DND-41 (cell line): Measurements from ENCODE around the gene KIAA1755.

Experiments
- ATAC-seq: fragments of 200-7000 bp; cut with Tn5 transposase; 3 replicates; pipeline ENCODE4 v1.9.1; 2021; ENCODE audit warnings: low read depth; ENCODE audit not compliant: insufficient read depth
- DNase-seq: peaks from one replicate; pipeline ENCODE4 v3.0.0-alpha.2; 2020
- H2AFZ ChIP-seq: 2 replicates; pipeline ENCODE4 v1.6.0; 2012; ENCODE audit warnings: low read depth, low read length
- H3K27ac ChIP-seq: 2 replicates; pipeline ENCODE4 v1.5.1; 2012; ENCODE audit warnings: low read length, inconsistent platforms
- H3K27me3 ChIP-seq: fragments of 200-600 bp; sonication (generic); 2 replicates; pipeline ENCODE4 v1.6.0; 2012; ENCODE audit warnings: low read length, mild to moderate bottlenecking, inconsistent platforms; ENCODE audit not compliant: insufficient read depth, poor library complexity
- H3K36me3 ChIP-seq: 2 replicates; pipeline ENCODE4 v1.5.1; 2012; ENCODE audit warnings: low read length, inconsistent platforms; ENCODE audit not compliant: insufficient read depth
- H3K4me1 ChIP-seq: 2 replicates; pipeline ENCODE4 v1.5.1; 2012; ENCODE audit warnings: mild to moderate bottlenecking, low read length; ENCODE audit not compliant: insufficient read depth
- H3K4me2 ChIP-seq: 2 replicates; pipeline ENCODE4 v1.6.0; 2012; ENCODE audit warnings: mild to moderate bottlenecking, moderate library complexity, low read length, inconsistent platforms; ENCODE audit not compliant: insufficient read depth
- H3K4me3 ChIP-seq, 2 experiments: fragments of 200-600 bp in 1 of 2; shearing (Covaris generic) in 1 of 2; 2 replicates each; pipeline ENCODE4 v1.5.1; 2012 to 2016; ENCODE audit warnings: inconsistent platforms in 2 of 2, low read length in 2 of 2, mild to moderate bottlenecking in 2 of 2, low read depth in 1 of 2, moderate library complexity in 1 of 2
- H3K79me2 ChIP-seq: 2 replicates; pipeline ENCODE4 v1.6.0; 2012; ENCODE audit warnings: low read length, inconsistent platforms; ENCODE audit not compliant: insufficient read depth
- H3K9ac ChIP-seq: 2 replicates; pipeline ENCODE4 v1.6.0; 2012; ENCODE audit warnings: low read depth, mild to moderate bottlenecking, inconsistent platforms, low read length, moderate library complexity
- H3K9me3 ChIP-seq: 2 replicates; pipeline ENCODE4 v1.5.1; 2012; ENCODE audit warnings: low read length, moderate library complexity, mild to moderate bottlenecking, inconsistent platforms; ENCODE audit not compliant: insufficient read depth, severe bottlenecking
- H4K20me1 ChIP-seq: 2 replicates; pipeline ENCODE4 v1.6.0; 2012; ENCODE audit warnings: low read length; ENCODE audit not compliant: insufficient read depth
- CTCF ChIP-seq: IDR thresholded peaks from 2 replicates; pipeline ENCODE4 v1.5.1; 2012; ENCODE audit warnings: borderline replicate concordance, low read length, moderate library complexity, mild to moderate bottlenecking; ENCODE audit not compliant: poor library complexity, severe bottlenecking; ENCODE audit errors: extremely low read depth
- EZH2 ChIP-seq: IDR thresholded peaks from 3 replicates; pipeline ENCODE4 v1.6.1; 2012; ENCODE audit warnings: borderline replicate concordance, low read depth, mild to moderate bottlenecking, moderate library complexity, low read length, inconsistent platforms; ENCODE audit not compliant: severe bottlenecking

The KIAA1755 gene

GRCh38 chr20:38222231-38222922, 38.2 kb downstream of the KIAA1755 start:
- H3K4me2 ChIP-seq = no peak overlapping the region
- no peak overlapping the region for H3K9ac ChIP-seq
- H3K27me3 ChIP-seq = peaks cover 25% of the 10 kb centered on the region
- DNase-seq (peak; percentile 66), ATAC-seq (peak; percentile 54)
- H3K79me2 ChIP-seq = no peaks in the 10 kb centered on the region
- no peaks in the 10 kb centered on the region for H3K36me3 ChIP-seq
- peaks cover 30% of the 10 kb centered on the region for H4K20me1 ChIP-seq
- no peak overlapping the region for H2AFZ ChIP-seq
- no peak overlapping the region for H3K27ac ChIP-seq
- TF ChIP-seq CTCF = peak; percentile 93
- no peak for TF ChIP-seq EZH2
- H3K9me3 ChIP-seq = no peaks in the 10 kb centered on the region
- H3K4me3 ChIP-seq = no peak overlapping the region
- H3K4me1 ChIP-seq = peaks cover 4% of the 10 kb centered on the region; the same call in 1 of the 2 replicates

GRCh38 chr20:38221119-38221589, 39.4 kb downstream of the KIAA1755 start:
- H3K36me3 ChIP-seq = no peaks in the 10 kb centered on the region
- H2AFZ ChIP-seq = no peak overlapping the region
- H3K79me2 ChIP-seq = no peaks in the 10 kb centered on the region
- peaks cover 30% of the 10 kb centered on the region for H4K20me1 ChIP-seq
- TF ChIP-seq CTCF = peak; percentile 97
- TF ChIP-seq EZH2 = no peak
- H3K4me3 ChIP-seq = no peak overlapping the region
- H3K27me3 ChIP-seq = peaks cover 25% of the 10 kb centered on the region
- peak; percentile 73 for DNase-seq
- H3K4me2 ChIP-seq = peak overlapping the region; percentile 47
- no peak overlapping the region for H3K27ac ChIP-seq
- no peaks in the 10 kb centered on the region for H3K9me3 ChIP-seq
- peaks cover 4% of the 10 kb centered on the region; the same call in 1 of the 2 replicates for H3K4me1 ChIP-seq
- ATAC-seq = peak; percentile 87
- H3K9ac ChIP-seq = no peak overlapping the region

- Histone ChIP-seq H3K9me3 (no peaks in the 10 kb centered on the region), H3K4me2 (peak overlapping the region; percentile 47), H3K36me3 (no peaks in the 10 kb centered on the region), H3K4me1 (peaks cover 4% of the 10 kb centered on the region; the same call in 1 of the 2 replicates), H3K79me2 (no peaks in the 10 kb centered on the region), H4K20me1 (peaks cover 30% of the 10 kb centered on the region), H3K4me3 (no peak overlapping the region), H3K27me3 (peaks cover 24% of the 10 kb centered on the region), H3K27ac (no peak overlapping the region), H2AFZ (no peak overlapping the region), H3K9ac (no peak overlapping the region)
- no peak for ATAC-seq
- no peak for TF ChIP-seq CTCF
- TF ChIP-seq EZH2 = no peak
- DNase-seq = no peak
Observed at GRCh38 chr20:38220587-38221118, 39.9 kb downstream of the KIAA1755 start.
